Parathyroid adenoma (tissue), 2 donors: ENCODE measurements around the gene SCLT1.

ENCODE experiments used
- H2AFZ ChIP-seq: fragments of 300-600 bp; sonication (generic); one replicate; pipeline ENCODE4 v1.7.0; 2017; ENCODE audit warnings: antibody characterized with exemption, mild to moderate bottlenecking
- H3K27ac ChIP-seq: fragments of 300-600 bp; sonication (generic); one replicate; pipeline ENCODE4 v1.7.0; 2017
- H3K27me3 ChIP-seq: fragments of 300-600 bp; sonication (generic); one replicate; pipeline ENCODE4 v1.7.0; 2017; ENCODE audit warnings: low read length; ENCODE audit not compliant: control insufficient read depth, insufficient read depth
- H3K36me3 ChIP-seq: fragments of 300-600 bp; sonication (generic); one replicate; pipeline ENCODE4 v1.7.0; 2017; ENCODE audit warnings: low read length; ENCODE audit not compliant: control insufficient read depth, insufficient read depth
- H3K4me1 ChIP-seq: fragments of 300-600 bp; sonication (generic); one replicate; pipeline ENCODE4 v1.7.0; 2017; ENCODE audit warnings: control low read depth
- H3K4me2 ChIP-seq: fragments of 300-600 bp; sonication (generic); one replicate; pipeline ENCODE4 v1.7.0; 2017; ENCODE audit warnings: low read length
- H3K4me3 ChIP-seq: fragments of 300-600 bp; sonication (generic); one replicate; pipeline ENCODE4 v1.7.0; 2017; ENCODE audit warnings: low read depth, low read length
- H3K79me2 ChIP-seq: fragments of 300-600 bp; sonication (generic); one replicate; pipeline ENCODE4 v1.7.0; 2017; ENCODE audit warnings: control low read depth
- H3K9ac ChIP-seq: fragments of 300-600 bp; sonication (generic); one replicate; pipeline ENCODE4 v1.7.0; 2017; ENCODE audit warnings: mild to moderate bottlenecking
- H3K9me3 ChIP-seq: fragments of 300-600 bp; sonication (generic); one replicate; pipeline ENCODE4 v1.7.0; 2017; ENCODE audit warnings: low read length; ENCODE audit not compliant: control insufficient read depth
- TF ChIP-seq, protein P1 (sequence below): fragments of 300-600 bp; sonication (generic); IDR thresholded peaks from one replicate; pipeline ENCODE4 v1.7.0; 2017; ENCODE audit warnings: antibody characterized with exemption, mild to moderate bottlenecking
- donor health status: primary hyperparathyroidism.

Gene SCLT1

DNA sequence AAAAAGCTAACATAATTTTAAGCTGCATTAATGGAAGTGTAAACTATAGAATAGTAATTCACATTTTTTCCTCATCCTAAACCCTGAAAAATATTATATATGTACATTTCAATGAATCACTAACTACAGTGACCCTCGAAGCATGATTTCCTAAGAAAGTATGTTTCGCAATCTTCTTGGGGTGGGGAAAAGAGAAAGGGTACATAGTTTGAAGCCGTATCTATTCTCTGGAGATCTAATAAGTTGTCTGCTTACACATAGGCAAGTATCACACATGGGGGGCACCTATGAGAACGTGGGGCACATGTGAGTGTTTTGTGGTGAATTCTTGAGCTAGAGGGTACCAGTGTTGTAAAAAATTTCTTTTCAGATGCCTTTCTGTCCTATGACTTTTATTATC lies 212.7 kb downstream of the SCLT1 start:
- H3K4me2 ChIP-seq = no peak overlapping the region
- no peak overlapping the region for H3K27ac ChIP-seq
- no peaks in the 10 kb centered on the region for H3K4me1 ChIP-seq
- no peak overlapping the region for H2AFZ ChIP-seq
- no peaks in the 10 kb centered on the region for H3K36me3 ChIP-seq
- no peak overlapping the region for H3K9ac ChIP-seq
- TF ChIP-seq, protein P1, sequence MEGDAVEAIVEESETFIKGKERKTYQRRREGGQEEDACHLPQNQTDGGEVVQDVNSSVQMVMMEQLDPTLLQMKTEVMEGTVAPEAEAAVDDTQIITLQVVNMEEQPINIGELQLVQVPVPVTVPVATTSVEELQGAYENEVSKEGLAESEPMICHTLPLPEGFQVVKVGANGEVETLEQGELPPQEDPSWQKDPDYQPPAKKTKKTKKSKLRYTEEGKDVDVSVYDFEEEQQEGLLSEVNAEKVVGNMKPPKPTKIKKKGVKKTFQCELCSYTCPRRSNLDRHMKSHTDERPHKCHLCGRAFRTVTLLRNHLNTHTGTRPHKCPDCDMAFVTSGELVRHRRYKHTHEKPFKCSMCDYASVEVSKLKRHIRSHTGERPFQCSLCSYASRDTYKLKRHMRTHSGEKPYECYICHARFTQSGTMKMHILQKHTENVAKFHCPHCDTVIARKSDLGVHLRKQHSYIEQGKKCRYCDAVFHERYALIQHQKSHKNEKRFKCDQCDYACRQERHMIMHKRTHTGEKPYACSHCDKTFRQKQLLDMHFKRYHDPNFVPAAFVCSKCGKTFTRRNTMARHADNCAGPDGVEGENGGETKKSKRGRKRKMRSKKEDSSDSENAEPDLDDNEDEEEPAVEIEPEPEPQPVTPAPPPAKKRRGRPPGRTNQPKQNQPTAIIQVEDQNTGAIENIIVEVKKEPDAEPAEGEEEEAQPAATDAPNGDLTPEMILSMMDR = no peak
- no peak overlapping the region for H3K4me3 ChIP-seq
- H3K79me2 ChIP-seq = no peaks in the 10 kb centered on the region
- no peaks in the 10 kb centered on the region for H3K9me3 ChIP-seq
- no peaks in the 10 kb centered on the region for H3K27me3 ChIP-seq

DNA sequence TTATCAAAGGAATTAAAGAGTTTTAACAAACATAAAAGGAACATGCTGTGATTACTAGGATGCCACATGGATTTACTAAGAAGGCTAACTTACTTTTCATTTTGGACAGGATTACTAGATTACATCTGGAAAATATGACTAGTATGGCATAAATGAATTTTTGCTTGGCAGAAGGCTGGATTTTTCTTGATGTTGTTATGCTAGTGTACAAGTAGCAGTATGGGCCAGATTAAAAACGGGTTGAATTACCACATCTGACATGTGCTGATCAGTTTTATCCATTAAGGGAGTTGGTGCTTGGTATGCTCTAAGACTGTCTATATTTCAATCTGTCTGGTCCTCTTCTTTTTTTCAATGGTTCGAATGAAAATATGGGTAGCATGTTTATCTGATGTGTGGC lies 213.4 kb downstream of the SCLT1 start:
- Histone ChIP-seq H3K27me3 (no peaks in the 10 kb centered on the region), H3K79me2 (no peaks in the 10 kb centered on the region), H3K4me3 (no peak overlapping the region), H3K4me1 (no peaks in the 10 kb centered on the region), H3K9ac (no peak overlapping the region), H2AFZ (no peak overlapping the region), H3K9me3 (no peaks in the 10 kb centered on the region), H3K27ac (no peak overlapping the region), H3K36me3 (no peaks in the 10 kb centered on the region), H3K4me2 (no peak overlapping the region)
- TF ChIP-seq, protein P1 = no peak

DNA sequence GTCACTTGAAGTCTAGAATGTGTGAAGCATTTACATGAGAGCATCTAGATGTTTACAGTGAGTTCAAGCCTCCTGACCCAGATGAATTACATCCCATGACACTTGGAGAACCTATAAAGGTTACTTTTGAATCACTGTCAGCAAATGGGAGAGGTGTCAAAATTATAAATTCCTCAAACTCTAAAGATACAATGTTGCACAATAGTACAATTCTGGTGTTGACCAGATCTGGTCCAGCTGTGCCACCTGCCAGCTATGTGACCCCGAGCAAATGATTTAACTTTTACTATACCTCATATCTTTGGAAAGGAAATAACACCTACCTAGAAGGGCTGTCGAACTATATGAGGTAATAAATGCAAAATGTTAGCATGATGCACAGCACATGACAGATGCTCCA lies 214.1 kb downstream of the SCLT1 start:
- H2AFZ ChIP-seq = no peak overlapping the region
- H3K4me2 ChIP-seq = no peak overlapping the region
- no peak overlapping the region for H3K4me3 ChIP-seq
- no peaks in the 10 kb centered on the region for H3K27me3 ChIP-seq
- TF ChIP-seq, protein P1 = no peak
- no peaks in the 10 kb centered on the region for H3K36me3 ChIP-seq
- H3K9me3 ChIP-seq = no peaks in the 10 kb centered on the region
- no peak overlapping the region for H3K9ac ChIP-seq
- no peak overlapping the region for H3K27ac ChIP-seq
- H3K4me1 ChIP-seq = no peaks in the 10 kb centered on the region
- H3K79me2 ChIP-seq = no peaks in the 10 kb centered on the region

DNA sequence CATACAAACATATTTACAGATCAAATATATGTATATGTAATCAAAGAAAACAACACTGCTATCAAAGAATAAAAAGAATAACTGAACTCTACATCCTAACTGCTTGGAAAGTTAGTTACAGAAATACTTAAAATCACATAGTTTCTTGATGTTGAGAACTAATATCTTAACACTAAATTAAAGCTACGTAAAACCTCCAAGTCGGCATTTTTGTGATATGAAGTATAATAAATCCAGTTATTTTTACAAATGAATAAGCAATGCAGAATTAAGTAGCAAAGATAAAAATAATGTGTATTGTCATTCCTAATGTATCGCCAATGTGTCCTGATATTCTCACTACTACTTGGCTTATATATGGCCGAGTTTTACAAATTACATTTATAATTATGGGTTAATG lies 215.4 kb downstream of the SCLT1 start:
- H3K79me2 ChIP-seq = no peaks in the 10 kb centered on the region

DNA sequence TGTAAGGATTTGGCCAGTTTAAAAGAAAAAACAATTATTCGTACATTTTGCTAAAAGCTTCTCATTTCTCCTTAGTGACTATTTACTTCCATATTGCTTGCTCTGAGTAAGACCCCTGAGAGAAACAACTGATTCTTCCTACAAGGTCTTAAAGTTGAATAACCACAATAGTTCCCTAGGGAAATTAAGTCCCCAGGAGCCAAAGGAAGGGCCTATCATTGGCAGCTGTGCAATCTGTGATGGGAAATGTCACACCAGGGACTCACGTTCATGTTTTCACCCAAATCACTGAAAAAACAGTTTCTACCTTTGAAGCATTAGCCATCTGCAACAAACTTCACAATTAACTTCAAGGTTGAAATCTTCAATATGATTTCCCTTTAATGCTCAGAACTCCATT lies 217.1 kb downstream of the SCLT1 start:
- TF ChIP-seq, protein P1 = no peak

More for the DNA sequence above, 215.4 kb downstream of the SCLT1 start:
- Histone ChIP-seq H3K27me3 (no peaks in the 10 kb centered on the region), H3K36me3 (no peaks in the 10 kb centered on the region), H3K4me3 (no peak overlapping the region), H3K9me3 (no peaks in the 10 kb centered on the region), H2AFZ (no peak overlapping the region), H3K4me1 (no peaks in the 10 kb centered on the region), H3K9ac (no peak overlapping the region), H3K27ac (no peak overlapping the region), H3K4me2 (no peak overlapping the region)
- TF ChIP-seq, protein P1 = no peak

More for the DNA sequence above, 217.1 kb downstream of the SCLT1 start:
- H3K4me3 ChIP-seq = no peak overlapping the region
- no peak overlapping the region for H2AFZ ChIP-seq
- no peaks in the 10 kb centered on the region for H3K9me3 ChIP-seq
- no peaks in the 10 kb centered on the region for H3K4me1 ChIP-seq
- no peak overlapping the region for H3K4me2 ChIP-seq
- no peaks in the 10 kb centered on the region for H3K36me3 ChIP-seq
- H3K27me3 ChIP-seq = no peaks in the 10 kb centered on the region
- H3K9ac ChIP-seq = no peak overlapping the region
- H3K79me2 ChIP-seq = no peaks in the 10 kb centered on the region
- H3K27ac ChIP-seq = no peak overlapping the region
